ENCODE results near the gene FNIP1. TPM values are rescaled to one million over a fixed set of nuclear protein-coding genes. Genes with fewer than 3 reads are reported as not detected.
"Not testable (repeated sequence)": the region's sequence is repeated elsewhere in the genome, so short reads cannot be mapped to it uniquely, and the experiment has no call there.

FNIP1 gene
- 10 to 100 TPM; 23.5 to 24.2 TPM for total RNA-seq
- long read RNA-seq, full-length matches to known transcripts, result 3 of 7 reads
- long read RNA-seq, partial matches to known transcripts, result 1 of 7 reads
- long read RNA-seq, other reads (novel, unspliced or antisense), result 3 of 7 reads

DNA sequence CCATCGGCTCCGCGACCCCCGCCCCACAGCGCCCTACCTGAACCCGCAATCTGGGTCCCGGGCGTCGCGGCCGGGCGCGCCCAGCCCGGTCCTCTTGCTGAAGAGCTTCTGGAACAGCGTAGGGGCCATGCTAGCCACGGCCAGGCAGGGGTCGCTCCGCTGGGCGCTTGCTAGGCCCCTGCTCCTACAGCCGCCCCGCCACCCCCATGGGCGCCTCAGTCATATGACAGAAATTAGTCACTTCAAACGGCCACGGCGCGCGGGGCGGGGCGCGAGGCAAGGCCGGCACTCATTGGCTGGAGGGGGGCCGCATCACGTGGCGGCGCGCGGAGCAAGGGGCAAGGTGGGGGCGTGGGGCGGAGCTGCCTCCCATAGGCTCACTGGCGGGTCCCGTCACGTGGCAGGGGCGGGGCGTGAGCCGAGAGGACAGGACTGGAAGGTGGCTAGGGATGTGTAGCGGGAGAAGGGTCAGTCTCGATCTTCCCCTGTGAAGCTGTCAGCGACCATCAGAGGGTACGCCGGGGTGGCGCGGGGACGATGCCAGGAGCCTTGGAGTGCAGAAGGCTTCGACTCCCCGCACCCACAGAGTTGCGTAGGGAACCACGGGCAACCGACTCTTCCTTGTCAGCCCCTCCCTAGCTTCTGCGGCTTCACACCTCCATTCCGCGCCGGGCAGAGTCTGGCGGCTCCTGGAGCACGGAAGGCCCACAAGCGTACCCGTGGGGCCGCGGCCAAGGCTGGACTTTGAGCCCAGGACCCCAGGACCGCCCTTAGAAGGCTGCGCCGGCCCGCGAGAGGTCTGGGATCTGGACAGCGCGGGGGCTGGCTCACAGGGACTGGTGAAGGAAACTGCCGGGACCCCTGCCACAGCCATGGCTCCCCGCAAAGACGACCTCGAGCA is at the start of gene FNIP1:
FNIP1 (minus strand) TSS at position 225 of the 901 bp plus-strand sequence; CDS start at position 129, 96 bp downstream.
- DNase-seq (peak; percentile 100), ATAC-seq (peak; percentile 98 to 99)
- intact Hi-C loops (cut with DNase I), result loop anchor here in 1 of 2 donors (2.0 kb wide), 1 partner anchor 162 kb away; the partner anchor contains the start of gene RAPGEF6

GRCh38 chr5:131846536-131846935 is 49.7 kb upstream of the FNIP1 start:
- intact Hi-C loops (cut with DNase I), result no loop called here
- DNase-seq (no peak), ATAC-seq (no peak)

GRCh38 chr5:131845828-131846227 is 49.0 kb upstream of the FNIP1 start:
- DNase-seq, result no peak

DNA sequence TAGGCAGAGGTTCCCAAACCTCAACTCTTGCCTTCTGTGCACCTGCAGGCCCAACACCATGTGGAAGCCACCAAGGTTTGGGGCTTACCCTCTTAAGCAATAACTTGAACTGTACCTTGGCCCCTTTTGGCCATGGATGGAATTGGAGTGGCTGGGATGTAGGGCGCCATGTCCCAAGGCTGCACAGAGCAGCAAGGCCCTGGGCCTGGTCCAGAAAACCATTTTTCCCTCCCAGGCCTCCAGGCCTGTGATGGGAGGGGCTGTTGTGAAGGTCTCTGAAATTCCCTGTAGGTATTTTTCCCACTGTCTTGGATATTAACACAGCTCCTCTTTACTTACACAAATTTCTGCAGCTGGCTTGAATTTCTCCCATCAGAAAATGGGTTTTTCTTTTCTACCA is 46.2 kb upstream of the FNIP1 start:
- DNase-seq; intact Hi-C loops (cut with DNase I); ATAC-seq: not testable (repeated sequence)

More at GRCh38 chr5:131845828-131846227, 49.0 kb upstream of the FNIP1 start:
- ATAC-seq, result no peak
- intact Hi-C loops (cut with DNase I), result no loop called here

- intact Hi-C loops (cut with DNase I); ATAC-seq; DNase-seq: not testable (repeated sequence)
These were observed 35.9 kb upstream of the FNIP1 start for GRCh38 chr5:131832702-131833101.

DNA sequence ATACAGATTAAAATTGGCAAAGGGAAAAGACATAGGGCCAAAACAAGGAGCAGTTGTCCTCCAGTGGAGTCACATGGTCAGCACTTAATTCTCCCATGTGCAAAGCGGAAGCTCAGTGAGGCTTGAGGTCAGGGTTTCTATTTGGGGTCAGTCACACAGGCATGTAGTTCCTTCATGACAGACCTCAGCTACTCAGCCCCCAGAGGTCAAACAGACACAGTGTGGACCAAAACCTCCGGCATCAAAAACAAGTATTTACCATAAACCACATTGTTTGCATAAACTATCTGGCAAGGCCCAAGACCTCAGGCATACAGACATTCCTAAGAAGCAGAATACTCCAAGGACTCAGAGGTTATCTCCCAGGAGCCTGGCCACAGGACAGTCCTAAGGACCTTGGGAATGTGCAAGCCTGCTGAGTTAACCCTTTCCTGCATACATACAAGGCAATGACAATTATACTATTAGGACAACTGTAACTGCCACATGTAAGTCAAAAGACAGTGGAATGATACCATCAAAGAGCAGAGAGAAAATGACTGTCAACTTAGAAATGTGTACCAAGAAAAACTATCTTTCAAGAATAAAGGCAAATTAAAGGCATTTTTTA is 28.7 kb upstream of the FNIP1 start:
- ATAC-seq (no peak), DNase-seq (no peak)
- intact Hi-C loops (cut with DNase I), result no loop called here

DNA sequence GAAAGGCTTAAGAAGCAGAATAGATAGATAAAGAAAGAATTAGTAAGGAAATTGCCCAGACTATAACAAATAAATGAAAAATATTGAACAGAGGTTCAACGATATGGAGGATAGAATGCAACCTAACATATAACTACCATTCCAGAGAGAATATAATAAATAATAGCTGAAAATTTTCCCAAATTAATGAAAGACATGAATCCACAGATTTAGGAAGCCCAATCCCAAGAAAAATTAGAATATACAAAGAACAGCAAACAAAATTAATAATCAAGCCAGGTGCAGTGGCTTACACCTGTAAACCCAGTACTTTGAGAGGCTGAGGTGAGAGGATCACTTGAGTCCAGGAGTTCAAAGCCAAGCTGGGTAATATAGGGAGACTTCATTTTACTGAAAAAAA is 27.8 kb upstream of the FNIP1 start:
- DNase-seq (no peak), ATAC-seq (no peak)
- intact Hi-C loops (cut with DNase I), result no loop called here

- intact Hi-C loops (cut with DNase I), result no loop called here
- no peak for ATAC-seq
These were observed 24.4 kb upstream of the FNIP1 start for GRCh38 chr5:131821221-131821620.

GRCh38 chr5:131818001-131818724 is 21.3 kb upstream of the FNIP1 start:
- intact Hi-C loops (cut with DNase I), result loop anchor here in 1 of 2 donors (10.0 kb wide), 1 partner anchor 187 kb away; no protein-coding TSS in a partner anchor
- no peak for ATAC-seq

More at GRCh38 chr5:131821221-131821620, 24.4 kb upstream of the FNIP1 start:
- no peak for DNase-seq

GRCh38 chr5:131814990-131815389 is 18.2 kb upstream of the FNIP1 start:
- DNase-seq (no peak), ATAC-seq (no peak)
- intact Hi-C loops (cut with DNase I), result loop anchor here in 1 of 2 donors (10.0 kb wide), 1 partner anchor 190 kb away; no protein-coding TSS in a partner anchor

More at GRCh38 chr5:131818001-131818724, 21.3 kb upstream of the FNIP1 start:
- DNase-seq, result no peak

- intact Hi-C loops (cut with DNase I), result loop anchor here in 1 of 2 donors (10.0 kb wide), 1 partner anchor 192 kb away; no protein-coding TSS in a partner anchor
- DNase-seq (no peak), ATAC-seq (no peak)
These were observed 15.7 kb upstream of the FNIP1 start for GRCh38 chr5:131812371-131813160.

- DNase-seq, result no peak
- ATAC-seq, result peak; percentile 76 to 78
- intact Hi-C loops (cut with DNase I), result loop anchor here (2.0 to 10.0 kb wide), 2 partner anchors 194 to 198 kb away; no protein-coding TSS in a partner anchor
These were observed 13.9 kb upstream of the FNIP1 start for GRCh38 chr5:131810510-131811249.

GRCh38 chr5:131795879-131796792 is 681 bp downstream of the FNIP1 start:
- ATAC-seq (peak; percentile 80), DNase-seq (peak; percentile 83)
- intact Hi-C loops (cut with DNase I), result loop anchor here in 1 of 2 donors (2.0 kb wide), 1 partner anchor 161 kb away; the partner anchor contains the start of gene RAPGEF6

GRCh38 chr5:131795228-131795627 is 1.6 kb downstream of the FNIP1 start:
- no peak for ATAC-seq
- intact Hi-C loops (cut with DNase I), result no loop called here
- DNase-seq, result no peak

GRCh38 chr5:131794586-131794985 is 2.2 kb downstream of the FNIP1 start:
- intact Hi-C loops (cut with DNase I), result no loop called here
- no peak for DNase-seq
- ATAC-seq, result no peak

GRCh38 chr5:131792896-131793295 is 3.9 kb downstream of the FNIP1 start:
- intact Hi-C loops (cut with DNase I), result no loop called here
- DNase-seq (no peak), ATAC-seq (no peak)

Data from left cardiac atrium (tissue), 4 donors.